ENCODE results near the gene ZBTB37.
"Not testable (repeated sequence)": the region's sequence is repeated elsewhere in the genome, so short reads cannot be mapped to it uniquely, and the experiment has no call there.

Gene ZBTB37

DNA sequence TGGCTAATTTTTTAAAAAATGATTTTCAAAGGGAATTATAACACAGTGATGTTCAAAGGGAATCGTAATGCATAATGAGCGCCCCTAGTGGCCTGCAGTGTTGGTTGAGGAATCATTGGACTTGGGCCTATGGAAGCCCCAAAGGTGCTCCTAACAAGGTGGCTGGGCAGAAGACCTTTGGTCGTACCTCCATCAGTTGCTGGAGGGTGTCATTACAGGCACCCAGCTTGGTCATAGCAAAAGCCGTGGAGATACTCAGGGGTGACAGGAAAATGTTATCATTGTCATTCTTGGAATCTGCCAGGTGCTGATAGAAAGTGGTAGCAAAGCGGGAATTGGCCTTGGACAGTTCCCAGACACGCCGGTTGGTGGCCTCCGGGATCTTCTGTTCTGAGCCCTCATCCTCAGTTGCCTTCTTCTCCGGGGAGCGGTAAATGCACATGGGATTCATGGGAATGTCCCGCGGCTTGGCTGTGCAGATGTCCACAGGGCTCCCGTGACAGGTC, 46.2 kb downstream of the ZBTB37 start:
- peak; percentile 16 for DNase-seq

DNA sequence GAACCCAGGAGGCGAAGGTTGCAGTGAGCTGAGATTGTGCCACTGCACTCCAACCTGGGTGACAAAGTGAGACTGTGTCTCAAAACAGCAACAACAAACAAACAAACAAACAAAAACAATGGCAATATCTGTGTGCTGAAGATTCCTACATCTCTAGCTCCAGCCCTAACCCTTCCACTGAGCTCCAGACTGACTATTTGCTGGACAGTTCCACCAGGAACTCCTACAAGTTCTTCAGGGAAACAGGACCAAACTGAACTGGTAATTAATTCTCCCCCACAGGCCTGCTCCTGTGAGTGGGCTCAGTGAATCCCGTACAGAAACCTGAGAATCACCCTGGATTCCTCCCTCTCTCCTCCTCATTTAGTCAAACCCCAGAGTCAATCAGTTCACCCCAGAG, 47.4 kb downstream of the ZBTB37 start:
- DNase-seq: no peak

DNA sequence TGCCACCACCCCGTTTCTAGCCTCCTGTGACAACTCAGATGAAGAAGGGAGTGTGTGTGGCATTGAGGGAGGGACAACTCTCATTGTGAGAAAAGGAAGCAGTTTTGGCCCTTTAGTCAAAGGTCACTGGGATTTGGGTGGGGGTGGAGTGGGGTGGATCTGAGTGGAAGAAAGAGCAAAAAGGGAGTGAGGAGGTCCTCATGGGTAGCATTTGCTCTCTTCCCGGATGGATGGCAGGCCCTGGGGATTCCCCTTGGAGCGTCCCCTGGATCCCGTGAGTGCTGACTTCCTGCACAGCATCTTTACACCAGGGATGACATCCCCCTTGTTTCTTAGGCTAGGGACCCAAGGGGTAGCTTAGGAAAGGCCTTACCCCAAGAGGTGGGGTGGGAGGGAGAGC, 48.5 kb downstream of the ZBTB37 start:
- DNase-seq: no peak

DNA sequence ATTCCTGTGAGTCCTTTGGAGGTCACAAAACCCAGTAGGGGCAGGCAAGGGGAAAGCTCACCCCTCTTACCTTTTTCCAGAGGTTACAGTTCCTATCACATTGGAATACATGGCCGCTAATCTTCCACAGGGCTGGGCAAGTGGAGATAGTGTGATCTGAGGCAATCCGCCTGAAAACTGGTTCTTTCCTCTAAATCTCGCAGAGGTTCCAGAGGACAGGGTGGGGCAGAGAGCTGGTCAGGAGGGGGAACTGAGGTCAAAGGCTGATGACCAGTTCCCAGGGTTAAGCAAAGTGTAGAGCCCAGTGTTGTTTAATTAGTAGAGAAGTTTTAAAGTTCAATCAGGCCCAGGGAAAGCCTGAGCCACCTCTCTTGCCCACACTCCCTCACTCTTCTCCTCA, 49.0 kb downstream of the ZBTB37 start, which contains the start of gene SERPINC1:
Gene SERPINC1 (minus strand): TSS at position 179 of the 400 bp plus-strand sequence. CDS start 68 bp downstream, at position 111.
- DNase-seq: no peak

DNA sequence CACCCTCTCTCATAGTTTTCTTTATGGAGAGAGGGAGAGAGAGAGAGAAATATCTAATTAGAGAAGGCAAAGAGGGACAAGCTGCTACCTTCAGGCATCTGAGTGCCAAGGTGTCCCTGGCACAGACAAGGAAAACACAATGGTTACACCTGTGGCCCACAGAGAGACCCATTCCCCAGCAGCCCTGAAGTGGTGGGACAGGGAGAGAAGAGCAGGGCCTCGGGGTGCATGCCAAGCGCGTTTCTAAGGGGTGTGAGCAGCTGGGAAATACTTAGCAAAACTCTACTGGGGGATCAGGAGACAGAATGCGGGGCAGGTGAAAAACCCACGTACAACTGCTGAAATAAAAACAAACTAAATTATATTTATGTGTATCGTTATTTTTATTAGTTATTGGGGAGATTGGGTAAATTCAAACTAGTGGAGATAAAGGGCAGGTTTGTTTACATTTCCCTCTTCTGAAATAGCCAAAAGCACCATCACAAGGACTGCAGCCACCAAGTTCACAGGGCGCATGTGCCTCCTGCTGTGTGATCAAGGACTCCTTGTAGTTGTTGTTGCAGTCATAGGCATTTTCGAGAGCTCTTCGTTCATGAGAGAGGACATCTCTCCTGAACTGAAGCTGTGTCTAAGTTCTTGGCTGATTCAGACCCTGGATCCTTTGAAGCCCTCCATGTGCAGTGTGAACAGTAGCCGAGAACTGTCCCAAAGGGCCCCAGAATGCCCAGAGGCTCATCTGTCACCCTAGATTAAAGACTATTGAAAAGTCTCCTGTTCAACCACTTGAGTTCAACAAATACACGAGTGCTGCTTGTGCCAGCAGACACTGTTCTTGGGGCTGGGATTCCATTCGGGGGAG, 49.7 kb downstream of the ZBTB37 start:
- no peak for DNase-seq

DNA sequence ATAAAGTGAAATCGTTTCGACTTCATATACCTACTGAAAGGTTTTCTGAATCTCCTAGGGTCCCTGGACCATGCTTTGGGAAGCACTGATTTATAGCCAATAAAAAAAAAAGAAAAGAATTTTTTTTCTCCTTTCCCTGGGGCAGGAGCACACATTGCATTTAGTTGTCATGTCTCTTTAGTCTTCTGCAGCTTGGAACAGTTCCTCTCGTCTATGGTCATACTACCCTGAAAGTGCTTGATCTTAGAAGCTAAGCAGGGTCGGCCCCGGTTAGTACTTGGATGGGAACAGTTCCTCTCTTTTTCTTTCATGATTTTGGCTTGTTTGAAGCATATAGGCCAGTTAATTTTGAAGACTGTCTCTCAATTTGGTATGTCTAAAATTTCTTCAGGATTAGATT, 52.7 kb downstream of the ZBTB37 start:
- no peak for DNase-seq

DNA sequence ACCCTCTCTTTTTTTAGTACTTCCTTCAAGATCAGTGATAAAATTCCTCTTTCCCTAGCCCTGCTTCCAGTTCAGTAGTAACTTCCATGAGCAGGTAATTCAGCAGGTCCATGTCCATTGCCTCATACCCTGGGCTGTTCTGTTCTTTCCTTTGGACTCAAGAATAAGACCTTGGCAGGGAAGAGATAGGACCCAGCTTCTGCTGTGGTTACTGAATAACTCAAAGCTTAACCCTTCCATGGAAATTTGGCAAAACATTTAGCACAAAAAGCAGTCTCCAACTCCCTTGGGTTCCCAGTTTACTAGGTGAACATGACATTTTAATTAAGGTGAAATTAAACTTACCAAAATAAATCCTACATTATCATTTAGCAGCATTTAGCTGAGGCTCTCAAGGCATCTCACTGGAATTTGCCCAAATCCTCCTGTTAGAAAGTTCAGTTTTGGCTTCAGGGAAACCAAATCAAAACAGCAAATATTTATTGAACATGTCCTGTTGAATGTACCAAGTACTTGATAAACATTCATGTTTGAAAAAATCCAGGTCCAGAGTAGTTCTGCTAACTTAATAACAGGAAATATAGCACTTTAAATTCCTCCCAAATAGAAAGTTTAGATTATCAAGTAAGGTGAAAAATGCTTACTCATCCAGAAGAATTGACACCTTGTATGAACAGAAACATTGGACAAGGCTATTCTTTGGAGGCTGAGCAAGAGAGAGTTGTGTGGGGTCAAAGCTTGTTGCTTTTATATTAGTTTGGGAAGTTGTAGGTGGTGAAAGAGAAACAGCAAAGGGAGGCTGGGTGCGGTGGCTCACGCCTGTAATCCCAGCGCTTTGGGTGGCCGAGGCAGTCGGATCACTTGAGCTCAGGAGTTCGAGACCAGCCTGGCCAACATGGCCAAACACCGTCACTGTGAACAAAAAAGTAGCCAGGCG, 57.4 kb downstream of the ZBTB37 start:
- DNase-seq: no peak

DNA sequence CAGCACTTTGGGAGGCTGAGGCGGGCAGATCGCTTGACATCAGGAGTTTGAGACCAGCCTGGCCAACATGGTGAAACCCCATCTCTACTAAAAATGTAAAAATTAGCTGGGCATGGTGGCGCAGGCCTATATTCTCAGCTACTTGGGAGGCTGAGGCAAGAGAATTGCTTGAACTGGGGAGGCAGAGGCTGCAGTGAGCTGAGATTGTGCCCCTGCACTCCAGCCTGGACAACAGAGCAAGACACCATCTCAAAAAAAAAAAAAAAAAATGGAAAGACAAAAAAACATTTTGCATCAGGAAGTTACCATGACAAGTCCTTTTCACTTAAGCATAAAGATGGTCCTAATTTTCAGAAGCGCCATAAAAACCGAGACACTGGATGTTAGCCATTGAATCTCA, 62.4 kb downstream of the ZBTB37 start:
- not testable (repeated sequence) for DNase-seq

DNA sequence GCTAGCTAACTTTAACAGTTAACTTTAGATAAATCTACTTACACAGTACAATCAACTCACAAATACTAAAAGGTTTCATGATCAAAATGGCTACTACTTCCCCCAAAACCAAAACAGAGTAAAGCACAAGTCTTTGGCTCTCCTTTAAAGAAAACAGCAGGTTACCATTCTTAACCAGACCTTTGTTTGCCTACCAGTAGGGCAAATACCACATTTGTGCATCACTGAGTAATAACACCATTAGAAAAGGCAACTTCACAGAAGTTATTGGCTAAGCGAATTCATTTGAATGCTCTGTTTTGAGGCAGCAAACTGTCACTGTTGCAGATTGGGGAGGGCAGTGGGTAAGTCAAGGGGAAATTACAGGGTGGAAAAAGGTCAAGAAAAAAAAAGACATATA, 66.3 kb downstream of the ZBTB37 start:
- no peak for DNase-seq

DNA sequence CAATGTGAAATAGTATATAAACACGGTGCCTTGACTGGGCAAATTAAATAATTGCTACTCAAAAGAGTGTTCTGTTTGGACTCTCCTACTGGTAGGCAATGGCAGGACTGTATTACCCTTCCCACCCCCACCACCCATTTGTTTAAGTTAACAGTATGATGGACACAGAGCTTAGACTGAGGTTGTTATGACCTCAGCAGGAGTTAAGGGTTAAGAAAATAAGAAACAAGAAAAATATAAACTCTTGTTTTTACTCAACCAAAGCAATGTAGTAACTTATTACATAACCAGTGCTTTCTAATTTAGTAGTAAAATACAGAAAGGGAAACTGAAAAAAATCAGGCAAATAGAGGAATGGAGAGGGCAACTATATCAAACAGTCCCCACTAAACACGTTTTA, 68.9 kb downstream of the ZBTB37 start:
- DNase-seq: no peak

DNA sequence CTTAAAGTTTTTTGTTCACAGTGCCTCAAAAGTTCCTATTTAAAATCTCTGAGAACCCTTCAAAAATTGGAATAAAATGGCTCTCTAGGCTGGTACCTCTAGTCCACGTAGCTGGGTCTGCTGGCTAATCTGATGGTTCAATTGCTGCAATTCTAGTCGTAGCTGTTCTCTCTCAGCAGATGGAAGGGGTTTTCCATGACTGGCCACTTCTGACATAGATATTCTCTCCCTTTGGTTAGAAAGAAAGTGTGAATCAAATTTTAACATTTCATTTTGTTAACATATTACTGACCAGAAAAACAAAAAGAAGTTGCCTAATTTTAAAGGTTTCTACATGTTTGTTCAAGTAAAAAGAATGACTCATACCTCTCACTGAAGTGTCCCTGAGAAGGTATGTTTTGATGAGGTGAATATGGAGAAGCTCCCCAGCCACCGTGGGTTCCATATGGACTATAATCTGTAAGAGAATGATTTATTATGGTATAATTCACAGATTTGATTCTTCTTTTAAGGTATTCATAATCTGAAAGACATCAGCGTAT, 78.3 kb downstream of the ZBTB37 start:
- no peak for DNase-seq

DNA sequence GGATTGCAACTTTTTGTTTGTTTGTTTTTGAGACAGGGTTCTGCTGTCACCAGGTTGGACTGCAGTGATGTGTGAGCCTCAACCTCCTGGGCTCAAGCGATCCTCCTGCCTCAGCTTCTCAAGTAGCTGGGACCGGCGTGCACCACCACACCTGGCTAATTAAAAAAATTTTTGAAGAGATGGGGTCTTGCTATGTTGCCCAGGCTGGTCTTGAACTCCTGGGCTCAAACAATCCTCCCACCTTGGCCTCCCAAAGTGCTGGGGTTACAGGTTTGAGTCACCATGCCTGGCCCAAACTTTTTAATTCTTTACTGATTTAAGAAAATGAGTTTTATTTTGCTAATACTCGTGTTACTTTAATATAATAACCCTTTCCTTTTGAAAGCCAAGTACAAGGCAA, 80.4 kb downstream of the ZBTB37 start:
- DNase-seq: no peak
